Measurements from ENCODE around the gene LGALS7.
A peak's percentile ranks its signal among the peaks of the same experiment; 100 is the strongest.
"Not testable (repeated sequence)": the region's sequence is repeated elsewhere in the genome, so short reads cannot be mapped to it uniquely, and the experiment has no call there.

Gene LGALS7

GRCh38 chr19:38778733-38779132, 5.4 kb upstream of the LGALS7 start:
- peaks cover 7% of the 10 kb centered on the region; the same call in 1 of the 2 replicates for H3K27me3 ChIP-seq (ENCODE audit: insufficient read depth, low read length)
- H2AFZ ChIP-seq (ENCODE audit: low read length), result no peak overlapping the region
- H3K4me3 ChIP-seq (ENCODE audit: low read depth, low read length, poor library complexity, severe bottlenecking), result no peak overlapping the region
- H3K4me2 ChIP-seq (ENCODE audit: low read length), result no peak overlapping the region
- no peaks in the 10 kb centered on the region for H3K9me3 ChIP-seq (ENCODE audit: low read length)
- TF ChIP-seq CTCF (IDR thresholded peaks at IDR 0.05; ENCODE audit: low read length) (no peak), EZH2 (IDR thresholded peaks at IDR 0.05; ENCODE audit: borderline replicate concordance, low read length) (no peak)
- H3F3A ChIP-seq (ENCODE audit: insufficient read depth, low read length), result no peaks in the 10 kb centered on the region
- no peaks in the 10 kb centered on the region for H3K36me3 ChIP-seq (ENCODE audit: insufficient read depth, low read length)
- H3K27ac ChIP-seq (ENCODE audit: low read depth, low read length, poor library complexity, severe bottlenecking), result no peak overlapping the region
- no peak overlapping the region for H3K9ac ChIP-seq (ENCODE audit: low read length)
- no peaks in the 10 kb centered on the region for H3K79me2 ChIP-seq (ENCODE audit: insufficient read depth, low read length)
- no peaks in the 10 kb centered on the region for H3K9me2 ChIP-seq (ENCODE audit: low read depth, low read length)
- H3K4me1 ChIP-seq (ENCODE audit: insufficient read depth, low read length, severe bottlenecking), result no peaks in the 10 kb centered on the region
- no peaks in the 10 kb centered on the region for H4K20me1 ChIP-seq (ENCODE audit: insufficient read depth, low read length)

GRCh38 chr19:38774181-38774950, 1.0 kb upstream of the LGALS7 start:
- Histone ChIP-seq H2AFZ (ENCODE audit: low read length) (no peak overlapping the region), H3F3A (ENCODE audit: insufficient read depth, low read length) (no peaks in the 10 kb centered on the region), H3K36me3 (ENCODE audit: insufficient read depth, low read length) (no peaks in the 10 kb centered on the region), H3K4me1 (ENCODE audit: insufficient read depth, low read length, severe bottlenecking) (peaks cover 10% of the 10 kb centered on the region), H4K20me1 (ENCODE audit: insufficient read depth, low read length) (no peaks in the 10 kb centered on the region), H3K4me2 (ENCODE audit: low read length) (no peak overlapping the region), H3K79me2 (ENCODE audit: insufficient read depth, low read length) (no peaks in the 10 kb centered on the region), H3K27ac (ENCODE audit: low read depth, low read length, poor library complexity, severe bottlenecking) (no peak overlapping the region), H3K9me2 (ENCODE audit: low read depth, low read length) (no peaks in the 10 kb centered on the region), H3K9me3 (ENCODE audit: low read length) (no peaks in the 10 kb centered on the region), H3K4me3 (ENCODE audit: low read depth, low read length, poor library complexity, severe bottlenecking) (no peak overlapping the region), H3K27me3 (ENCODE audit: insufficient read depth, low read length) (no peaks in the 10 kb centered on the region), H3K9ac (ENCODE audit: low read length) (no peak overlapping the region)
- TF ChIP-seq EZH2 (IDR thresholded peaks at IDR 0.05; ENCODE audit: borderline replicate concordance, low read length), result no peak

- not testable (repeated sequence) for H3K36me3 ChIP-seq (ENCODE audit: insufficient read depth, low read length); H3K4me3 ChIP-seq (ENCODE audit: low read depth, low read length, poor library complexity, severe bottlenecking); H3K27ac ChIP-seq (ENCODE audit: low read depth, low read length, poor library complexity, severe bottlenecking); H3K4me2 ChIP-seq (ENCODE audit: low read length); H3K9ac ChIP-seq (ENCODE audit: low read length); H3K27me3 ChIP-seq (ENCODE audit: insufficient read depth, low read length); H3K79me2 ChIP-seq (ENCODE audit: insufficient read depth, low read length); H3F3A ChIP-seq (ENCODE audit: insufficient read depth, low read length); H3K9me2 ChIP-seq (ENCODE audit: low read depth, low read length); H2AFZ ChIP-seq (ENCODE audit: low read length); H4K20me1 ChIP-seq (ENCODE audit: insufficient read depth, low read length); H3K9me3 ChIP-seq (ENCODE audit: low read length)
- peaks cover 14% of the 10 kb centered on the region for H3K4me1 ChIP-seq (ENCODE audit: insufficient read depth, low read length, severe bottlenecking)
These were observed 1.7 kb downstream of the LGALS7 start for GRCh38 chr19:38771569-38771968.

- not testable (repeated sequence) for H3K4me2 ChIP-seq (ENCODE audit: low read length); H3K27ac ChIP-seq (ENCODE audit: low read depth, low read length, poor library complexity, severe bottlenecking)
These were observed 2.4 kb downstream of the LGALS7 start for GRCh38 chr19:38770949-38771275.

GRCh38 chr19:38770228-38770948, 2.9 kb downstream of the LGALS7 start:
- H3K36me3 ChIP-seq (ENCODE audit: insufficient read depth, low read length); H4K20me1 ChIP-seq (ENCODE audit: insufficient read depth, low read length); H3K9me2 ChIP-seq (ENCODE audit: low read depth, low read length); H3F3A ChIP-seq (ENCODE audit: insufficient read depth, low read length); H3K9me3 ChIP-seq (ENCODE audit: low read length); H3K27me3 ChIP-seq (ENCODE audit: insufficient read depth, low read length); H3K27ac ChIP-seq (ENCODE audit: low read depth, low read length, poor library complexity, severe bottlenecking); H3K79me2 ChIP-seq (ENCODE audit: insufficient read depth, low read length); H2AFZ ChIP-seq (ENCODE audit: low read length); H3K9ac ChIP-seq (ENCODE audit: low read length): not testable (repeated sequence)
- peak overlapping the region; percentile 51 for H3K4me3 ChIP-seq (ENCODE audit: low read depth, low read length, poor library complexity, severe bottlenecking)
- peaks cover 14% of the 10 kb centered on the region for H3K4me1 ChIP-seq (ENCODE audit: insufficient read depth, low read length, severe bottlenecking)
- peak overlapping the region; percentile 57; the same call in 1 of the 2 replicates for H3K4me2 ChIP-seq (ENCODE audit: low read length)

More at GRCh38 chr19:38770949-38771275, 2.4 kb downstream of the LGALS7 start:
- not testable (repeated sequence) for H3K9me3 ChIP-seq (ENCODE audit: low read length); H3K9ac ChIP-seq (ENCODE audit: low read length); H2AFZ ChIP-seq (ENCODE audit: low read length); H3K36me3 ChIP-seq (ENCODE audit: insufficient read depth, low read length); H3F3A ChIP-seq (ENCODE audit: insufficient read depth, low read length); H3K79me2 ChIP-seq (ENCODE audit: insufficient read depth, low read length); H3K27me3 ChIP-seq (ENCODE audit: insufficient read depth, low read length); H3K9me2 ChIP-seq (ENCODE audit: low read depth, low read length); H4K20me1 ChIP-seq (ENCODE audit: insufficient read depth, low read length); H3K4me3 ChIP-seq (ENCODE audit: low read depth, low read length, poor library complexity, severe bottlenecking)
- H3K4me1 ChIP-seq (ENCODE audit: insufficient read depth, low read length, severe bottlenecking), result peaks cover 14% of the 10 kb centered on the region

Data from OCI-LY1 (cell line).